ENCODE data around the gene CACNG7. TPM values are rescaled to one million over a fixed set of nuclear protein-coding genes. Genes with fewer than 3 reads are reported as not detected.
A peak's percentile ranks its signal among the peaks of the same experiment; 100 is the strongest.

CACNG7 gene
- polyA plus RNA-seq, 3 donors, result not detected

DNA sequence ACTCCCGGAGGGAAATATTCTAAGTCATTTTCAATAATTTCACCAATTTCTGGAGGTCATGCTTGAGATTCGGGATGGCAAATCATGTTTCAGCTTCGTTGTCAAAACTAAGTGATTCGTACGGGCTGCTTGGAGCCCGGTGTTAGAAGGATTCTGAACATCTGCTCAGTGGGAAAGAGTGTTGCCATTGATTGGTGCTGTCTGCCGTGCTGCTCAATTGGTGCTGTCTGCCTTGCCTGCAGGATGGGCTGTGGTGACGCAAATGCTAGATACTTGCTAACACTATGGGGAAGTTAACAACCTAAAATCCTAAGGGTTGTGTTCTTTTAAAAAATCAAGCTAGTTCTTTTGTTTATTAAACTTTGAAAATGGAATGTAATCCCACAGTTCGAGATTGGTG lies 36.4 kb downstream of the CACNG7 start:
- peaks cover 22 to 45% of the 10 kb centered on the region in 2 donors for H3K27me3 ChIP-seq (ENCODE audit: control insufficient read depth in 2 of 2, insufficient read depth in 2 of 2, low read length in 2 of 2)
- TF ChIP-seq, protein P1, sequence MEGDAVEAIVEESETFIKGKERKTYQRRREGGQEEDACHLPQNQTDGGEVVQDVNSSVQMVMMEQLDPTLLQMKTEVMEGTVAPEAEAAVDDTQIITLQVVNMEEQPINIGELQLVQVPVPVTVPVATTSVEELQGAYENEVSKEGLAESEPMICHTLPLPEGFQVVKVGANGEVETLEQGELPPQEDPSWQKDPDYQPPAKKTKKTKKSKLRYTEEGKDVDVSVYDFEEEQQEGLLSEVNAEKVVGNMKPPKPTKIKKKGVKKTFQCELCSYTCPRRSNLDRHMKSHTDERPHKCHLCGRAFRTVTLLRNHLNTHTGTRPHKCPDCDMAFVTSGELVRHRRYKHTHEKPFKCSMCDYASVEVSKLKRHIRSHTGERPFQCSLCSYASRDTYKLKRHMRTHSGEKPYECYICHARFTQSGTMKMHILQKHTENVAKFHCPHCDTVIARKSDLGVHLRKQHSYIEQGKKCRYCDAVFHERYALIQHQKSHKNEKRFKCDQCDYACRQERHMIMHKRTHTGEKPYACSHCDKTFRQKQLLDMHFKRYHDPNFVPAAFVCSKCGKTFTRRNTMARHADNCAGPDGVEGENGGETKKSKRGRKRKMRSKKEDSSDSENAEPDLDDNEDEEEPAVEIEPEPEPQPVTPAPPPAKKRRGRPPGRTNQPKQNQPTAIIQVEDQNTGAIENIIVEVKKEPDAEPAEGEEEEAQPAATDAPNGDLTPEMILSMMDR (IDR thresholded peaks at IDR 0.05), result no peak
- H3K9me3 Mint-ChIP-seq, result peaks cover 12 to 19% (median 16%) of the 10 kb centered on the region in 7 donors
- intact Hi-C loops (cut with micrococcal nuclease), result no loop called here
- no peak overlapping the region for H3K4me3 ChIP-seq (replicated peaks in 1 of 3; ENCODE audit: low read depth in 2 of 3, low read length in 3 of 3)
- 47% methylated on average over 7 of the region's 9 CpGs for WGBS (ENCODE audit: insufficient coverage)
- DNase-seq, result no peak
- H3K36me3 Mint-ChIP-seq, result peaks cover 5 to 7% of the 10 kb centered on the region in 2 donors
- H3K9ac ChIP-seq (ENCODE audit: insufficient read depth, low read length, poor library complexity, severe bottlenecking), result no peak overlapping the region
- no peak overlapping the region for H2AFZ ChIP-seq (ENCODE audit: insufficient read depth, low read depth, low read length, poor library complexity, severe bottlenecking)
- no peak overlapping the region for H3K27ac Mint-ChIP-seq
- H3K4me3 Mint-ChIP-seq, result peak overlapping the region in 1 of 2 donors; percentile 48
- H3K4me2 ChIP-seq (replicated peaks; ENCODE audit: extremely low read depth, low read length, poor library complexity, severe bottlenecking), result no peak overlapping the region
- H3K27ac ChIP-seq (ENCODE audit: low read depth in 1 of 2, low read length in 2 of 2), result no peak overlapping the region
- no peaks in the 10 kb centered on the region for H4K20me1 ChIP-seq (ENCODE audit: insufficient read depth, low read length)
- no peaks in the 10 kb centered on the region for H3K4me1 ChIP-seq (ENCODE audit: control insufficient read depth in 1 of 2, insufficient read depth in 2 of 2, low read length in 2 of 2)
- peaks cover 53 to 70% (median 68%) of the 10 kb centered on the region in 3 donors for H3K27me3 Mint-ChIP-seq (ENCODE audit: low read depth in 3 of 3)
- H3K9me3 ChIP-seq (replicated peaks in 1 of 2; ENCODE audit: control insufficient read depth in 1 of 2, insufficient read depth in 1 of 2, low read length in 2 of 2), result peaks cover 6 to 20% of the 10 kb centered on the region in 2 donors
- peaks cover 5% of the 10 kb centered on the region for H3K4me1 Mint-ChIP-seq
- H3K36me3 ChIP-seq (replicated peaks in 1 of 2; ENCODE audit: control insufficient read depth in 1 of 2, insufficient read depth in 2 of 2, low read length in 2 of 2), result no peaks in the 10 kb centered on the region
- H3K79me2 ChIP-seq (ENCODE audit: insufficient read depth, low read length), result no peaks in the 10 kb centered on the region

DNA sequence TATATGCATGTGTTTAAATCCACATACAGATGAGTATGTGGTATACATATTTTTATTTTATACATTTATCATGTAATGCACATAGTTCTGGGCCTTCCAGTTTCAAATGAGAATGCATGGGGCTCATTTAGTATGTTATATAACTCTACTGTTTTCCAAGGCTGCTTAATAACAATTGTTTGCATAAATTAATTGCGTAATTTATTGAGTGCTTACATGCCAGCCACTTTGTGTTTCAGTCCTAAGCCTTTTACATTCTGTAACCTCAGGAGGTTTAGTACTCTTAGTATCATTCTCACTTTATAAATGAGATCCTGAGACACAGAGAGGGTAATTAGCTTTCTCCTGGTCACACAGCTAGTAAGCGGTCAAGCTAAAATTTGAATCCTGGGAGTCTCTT lies 36.9 kb downstream of the CACNG7 start:
- Histone ChIP-seq H3K4me2 (replicated peaks; ENCODE audit: extremely low read depth, low read length, poor library complexity, severe bottlenecking) (no peak overlapping the region), H3K9me3 (replicated peaks in 1 of 2; ENCODE audit: control insufficient read depth in 1 of 2, insufficient read depth in 1 of 2, low read length in 2 of 2) (peaks cover 6 to 20% of the 10 kb centered on the region in 2 donors), H3K79me2 (ENCODE audit: insufficient read depth, low read length) (no peaks in the 10 kb centered on the region), H3K36me3 (replicated peaks in 1 of 2; ENCODE audit: control insufficient read depth in 1 of 2, insufficient read depth in 2 of 2, low read length in 2 of 2) (no peaks in the 10 kb centered on the region), H2AFZ (ENCODE audit: insufficient read depth, low read depth, low read length, poor library complexity, severe bottlenecking) (no peak overlapping the region), H3K9ac (ENCODE audit: insufficient read depth, low read length, poor library complexity, severe bottlenecking) (no peak overlapping the region), H3K4me1 (ENCODE audit: control insufficient read depth in 1 of 2, insufficient read depth in 2 of 2, low read length in 2 of 2) (no peaks in the 10 kb centered on the region), H3K4me3 (replicated peaks in 1 of 3; ENCODE audit: low read depth in 2 of 3, low read length in 3 of 3) (no peak overlapping the region), H3K27ac (ENCODE audit: low read depth in 1 of 2, low read length in 2 of 2) (no peak overlapping the region), H4K20me1 (ENCODE audit: insufficient read depth, low read length) (no peaks in the 10 kb centered on the region), H3K27me3 (ENCODE audit: control insufficient read depth in 2 of 2, insufficient read depth in 2 of 2, low read length in 2 of 2) (peaks cover 22 to 44% of the 10 kb centered on the region in 2 donors)
- TF ChIP-seq, protein P1 (IDR thresholded peaks at IDR 0.05), result no peak
- H3K27me3 Mint-ChIP-seq (ENCODE audit: low read depth in 3 of 3), result peaks cover 50 to 66% (median 66%) of the 10 kb centered on the region in 3 donors
- peaks cover 5% of the 10 kb centered on the region for H3K4me1 Mint-ChIP-seq
- peaks cover 5 to 7% of the 10 kb centered on the region in 2 donors for H3K36me3 Mint-ChIP-seq
- no peak for DNase-seq
- intact Hi-C loops (cut with micrococcal nuclease), result no loop called here
- WGBS (ENCODE audit: insufficient coverage), result no CpG with 5 or more reads among the region's 2 CpGs
- peaks cover 11 to 17% (median 16%) of the 10 kb centered on the region in 7 donors for H3K9me3 Mint-ChIP-seq
- H3K4me3 Mint-ChIP-seq, result no peak overlapping the region
- H3K27ac Mint-ChIP-seq, result no peak overlapping the region

All from CD14-positive monocyte (primary cell).